ENCODE data around the gene NUDT3.

DNA sequence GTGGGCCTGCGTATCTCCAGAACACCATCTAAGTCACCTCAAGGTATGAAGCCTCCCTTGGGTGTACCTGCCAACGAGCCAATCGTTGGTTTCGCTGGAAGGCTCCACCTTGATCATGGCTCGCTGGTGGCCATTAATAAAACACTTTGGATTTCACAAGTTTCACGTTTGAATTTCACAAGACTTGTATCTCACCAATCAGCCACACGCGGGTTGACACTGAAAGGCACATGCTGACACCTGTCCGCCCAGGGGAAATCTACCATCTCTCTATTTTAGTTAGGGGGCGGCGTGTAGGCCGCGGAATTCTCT is 156.4 kb downstream of the NUDT3 start:
- TF ChIP-seq, protein P1, sequence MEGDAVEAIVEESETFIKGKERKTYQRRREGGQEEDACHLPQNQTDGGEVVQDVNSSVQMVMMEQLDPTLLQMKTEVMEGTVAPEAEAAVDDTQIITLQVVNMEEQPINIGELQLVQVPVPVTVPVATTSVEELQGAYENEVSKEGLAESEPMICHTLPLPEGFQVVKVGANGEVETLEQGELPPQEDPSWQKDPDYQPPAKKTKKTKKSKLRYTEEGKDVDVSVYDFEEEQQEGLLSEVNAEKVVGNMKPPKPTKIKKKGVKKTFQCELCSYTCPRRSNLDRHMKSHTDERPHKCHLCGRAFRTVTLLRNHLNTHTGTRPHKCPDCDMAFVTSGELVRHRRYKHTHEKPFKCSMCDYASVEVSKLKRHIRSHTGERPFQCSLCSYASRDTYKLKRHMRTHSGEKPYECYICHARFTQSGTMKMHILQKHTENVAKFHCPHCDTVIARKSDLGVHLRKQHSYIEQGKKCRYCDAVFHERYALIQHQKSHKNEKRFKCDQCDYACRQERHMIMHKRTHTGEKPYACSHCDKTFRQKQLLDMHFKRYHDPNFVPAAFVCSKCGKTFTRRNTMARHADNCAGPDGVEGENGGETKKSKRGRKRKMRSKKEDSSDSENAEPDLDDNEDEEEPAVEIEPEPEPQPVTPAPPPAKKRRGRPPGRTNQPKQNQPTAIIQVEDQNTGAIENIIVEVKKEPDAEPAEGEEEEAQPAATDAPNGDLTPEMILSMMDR (IDR thresholded peaks at IDR 0.05): no peak
- TF ChIP-seq POLR2A (IDR thresholded peaks at IDR 0.05): no peak
